Left forelimb (tissue), 1 donor: Measurements from ENCODE around the gene ABL2.
"Not testable (repeated sequence)": the region's sequence is repeated elsewhere in the genome, so short reads cannot be mapped to it uniquely, and the experiment has no call there.

Experiments used
- DNase-seq: peaks from one replicate; pipeline ENCODE4 v3.0.0-alpha.2; 2018; ENCODE audit warnings: low spot score

ABL2 gene

GRCh38 chr1:179169616-179170467 lies 59.6 kb downstream of the ABL2 start:
- no peak for DNase-seq

- no peak for DNase-seq
Measured at GRCh38 chr1:179168536-179168935, 60.9 kb downstream of the ABL2 start.

GRCh38 chr1:179167955-179168354 lies 61.5 kb downstream of the ABL2 start:
- no peak for DNase-seq

- DNase-seq: no peak
Measured at GRCh38 chr1:179167418-179167777, 62.1 kb downstream of the ABL2 start.

GRCh38 chr1:179166663-179167417 lies 62.6 kb downstream of the ABL2 start:
- DNase-seq: no peak

- DNase-seq: no peak
Measured at GRCh38 chr1:179164494-179164893, 65.0 kb downstream of the ABL2 start.

GRCh38 chr1:179156708-179157107 lies 72.8 kb downstream of the ABL2 start:
- no peak for DNase-seq

- DNase-seq: no peak
Measured at GRCh38 chr1:179156026-179156425, 73.5 kb downstream of the ABL2 start.

- no peak for DNase-seq
Measured at GRCh38 chr1:179155615-179156014, 73.9 kb downstream of the ABL2 start.

GRCh38 chr1:179154437-179154836 lies 75.0 kb downstream of the ABL2 start:
- no peak for DNase-seq

- DNase-seq: no peak
Measured at GRCh38 chr1:179153217-179153616, 76.3 kb downstream of the ABL2 start.

- DNase-seq: no peak
Measured at GRCh38 chr1:179151908-179152682, 77.4 kb downstream of the ABL2 start.

- DNase-seq: no peak
Measured at GRCh38 chr1:179146911-179147310, 82.6 kb downstream of the ABL2 start.

GRCh38 chr1:179146476-179146875 lies 83.0 kb downstream of the ABL2 start:
- DNase-seq: no peak

GRCh38 chr1:179145521-179145920 lies 84.0 kb downstream of the ABL2 start:
- DNase-seq: no peak

- no peak for DNase-seq
Measured at GRCh38 chr1:179144626-179145025, 84.9 kb downstream of the ABL2 start.

GRCh38 chr1:179143322-179143721 lies 86.2 kb downstream of the ABL2 start:
- DNase-seq: no peak

- DNase-seq: no peak
Measured at GRCh38 chr1:179142889-179143299, 86.6 kb downstream of the ABL2 start.

- DNase-seq: no peak
Measured at GRCh38 chr1:179141592-179142251, 87.8 kb downstream of the ABL2 start.

- not testable (repeated sequence) for DNase-seq
Measured at GRCh38 chr1:179138755-179139154, 90.7 kb downstream of the ABL2 start.

GRCh38 chr1:179137617-179138255 lies 91.7 kb downstream of the ABL2 start:
- no peak for DNase-seq
